NCI-H526 (cell line): ENCODE results near the gene TTLL11.

Source experiments
- DNase-seq, 2 experiments: peaks; one replicate each; lab custom pipeline; 2025; lab: John Stamatoyannopoulos, UW

TTLL11 gene

GRCh38 chr9:121785673-121786542 is 307.2 kb downstream of the TTLL11 start:
- DNase-seq: no peak

- DNase-seq: no peak
These were observed 308.2 kb downstream of the TTLL11 start for GRCh38 chr9:121784731-121785411.

- no peak for DNase-seq
These were observed 309.3 kb downstream of the TTLL11 start for GRCh38 chr9:121783521-121784507.

GRCh38 chr9:121783111-121783510 is 310.0 kb downstream of the TTLL11 start:
- no peak for DNase-seq

DNA sequence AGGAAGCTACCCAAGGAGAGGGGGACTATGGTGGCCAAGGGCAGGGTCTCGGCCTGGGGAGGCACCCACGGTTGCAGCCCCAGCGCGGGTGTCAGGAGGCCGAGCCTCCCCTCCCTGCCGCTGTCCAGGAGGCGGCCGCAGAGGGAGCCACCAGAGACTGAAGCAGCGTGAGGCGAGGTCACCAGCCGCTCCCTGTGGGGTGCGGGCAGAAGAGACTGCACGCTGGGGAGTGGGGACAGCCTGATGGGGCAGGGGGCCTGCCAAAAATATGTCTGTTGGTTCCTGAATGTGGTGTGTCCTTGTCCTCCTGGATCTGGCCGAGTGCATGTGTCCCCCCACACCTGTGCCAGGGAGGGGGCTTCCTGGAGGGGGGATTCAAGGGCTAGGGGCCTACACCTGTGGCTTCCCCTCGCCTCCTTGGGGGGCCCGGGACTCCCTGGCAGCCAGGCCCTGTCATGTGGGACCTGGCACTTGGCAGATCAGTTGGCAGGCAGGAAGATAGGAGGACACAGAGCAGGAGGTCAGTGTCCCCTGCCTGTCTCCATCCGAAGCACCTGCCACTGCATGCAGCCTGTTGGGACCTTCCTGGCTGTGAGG is 310.5 kb downstream of the TTLL11 start:
- DNase-seq: no peak

GRCh38 chr9:121781701-121782464 is 311.2 kb downstream of the TTLL11 start:
- DNase-seq: no peak

GRCh38 chr9:121781145-121781548 is 312.0 kb downstream of the TTLL11 start:
- no peak for DNase-seq

DNA sequence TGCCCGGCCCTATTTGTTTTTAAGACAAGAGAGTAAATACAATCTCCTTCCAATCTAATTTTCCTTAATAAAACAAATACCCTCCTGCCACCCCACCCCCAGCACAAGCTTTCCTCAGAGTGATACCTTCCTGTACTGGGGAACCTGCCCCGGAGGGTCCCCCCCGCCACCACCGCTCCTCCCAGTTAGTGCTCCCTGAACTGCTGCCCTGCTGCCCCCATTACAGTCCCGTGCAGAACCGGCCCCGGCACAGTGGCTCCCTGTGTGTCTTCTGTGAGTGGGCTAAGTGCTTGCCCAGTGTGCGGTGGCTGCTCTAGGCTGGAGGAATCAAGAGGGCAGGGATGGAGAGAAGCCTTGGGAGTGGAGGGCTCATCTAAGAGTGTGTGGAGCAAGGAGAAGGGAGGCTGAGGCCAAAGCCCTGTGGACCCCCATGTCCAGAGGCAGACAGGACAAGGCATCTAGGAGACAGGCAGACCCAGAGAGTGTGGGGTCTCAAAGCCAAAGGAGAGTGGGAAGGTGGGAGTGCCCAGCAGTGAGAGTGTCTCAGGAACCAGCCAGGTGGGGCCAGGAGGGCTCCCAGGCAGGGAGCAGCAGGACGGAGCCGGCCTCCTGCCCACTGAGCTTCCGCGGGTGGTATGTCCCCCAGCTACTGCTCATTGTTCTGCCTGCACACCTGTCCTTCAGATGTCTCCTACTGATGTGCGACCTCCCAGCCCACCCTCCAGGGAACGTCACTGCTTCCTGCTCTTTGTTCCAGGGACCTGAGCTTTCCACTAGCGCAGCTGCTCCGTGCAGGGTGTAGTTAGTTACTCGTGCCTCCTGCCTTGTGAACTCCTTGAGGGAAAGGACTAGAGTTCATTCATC is 312.7 kb downstream of the TTLL11 start:
- no peak for DNase-seq

- DNase-seq: no peak
These were observed 313.6 kb downstream of the TTLL11 start for GRCh38 chr9:121779381-121780117.

DNA sequence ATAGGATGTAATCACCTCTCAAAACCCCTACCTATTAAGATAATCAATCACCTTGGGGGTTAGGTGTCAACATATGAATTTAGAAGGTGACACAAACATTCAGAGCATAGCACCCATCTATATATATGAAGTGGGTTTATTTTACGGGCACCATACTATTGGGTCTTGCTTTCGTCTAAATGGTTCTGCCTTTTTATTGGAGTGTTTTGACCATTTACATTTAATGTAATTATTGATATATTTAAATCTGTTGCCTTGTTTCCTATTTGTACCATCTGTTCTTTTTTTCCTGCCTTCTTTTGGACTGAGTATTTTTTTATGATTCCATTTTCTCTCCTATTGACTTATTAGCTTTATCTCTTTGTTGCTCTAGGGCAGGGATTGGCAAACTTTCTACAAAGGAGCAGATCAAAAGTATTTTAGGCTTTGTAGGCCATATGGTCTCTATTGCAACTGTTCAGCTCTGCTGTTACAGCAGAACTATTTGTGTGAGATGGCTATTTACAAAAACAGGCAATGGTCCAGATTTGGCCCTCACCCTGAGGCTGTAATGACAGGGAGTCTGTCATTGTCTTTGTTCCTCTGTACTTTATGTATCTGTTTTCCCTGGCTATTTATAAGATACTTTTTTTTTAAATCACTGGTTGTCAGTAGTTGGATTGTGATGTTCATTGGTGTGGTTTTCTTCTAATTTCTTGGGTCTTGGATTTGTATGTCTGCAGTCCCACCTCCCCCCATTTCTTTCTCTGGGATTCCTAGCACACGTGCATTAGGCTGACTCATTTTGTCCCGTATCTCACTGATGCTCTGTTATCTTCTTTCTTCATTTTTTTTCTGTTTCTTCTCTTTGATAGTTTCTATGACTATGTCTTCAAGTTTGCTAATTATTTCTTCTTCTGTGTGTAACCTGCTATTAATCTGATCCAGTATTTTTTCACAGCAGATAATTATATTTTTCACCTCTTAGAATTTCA is 314.6 kb downstream of the TTLL11 start:
- DNase-seq: no peak

GRCh38 chr9:121776739-121777637 is 316.1 kb downstream of the TTLL11 start:
- DNase-seq: peak; percentile 38 to 63

DNA sequence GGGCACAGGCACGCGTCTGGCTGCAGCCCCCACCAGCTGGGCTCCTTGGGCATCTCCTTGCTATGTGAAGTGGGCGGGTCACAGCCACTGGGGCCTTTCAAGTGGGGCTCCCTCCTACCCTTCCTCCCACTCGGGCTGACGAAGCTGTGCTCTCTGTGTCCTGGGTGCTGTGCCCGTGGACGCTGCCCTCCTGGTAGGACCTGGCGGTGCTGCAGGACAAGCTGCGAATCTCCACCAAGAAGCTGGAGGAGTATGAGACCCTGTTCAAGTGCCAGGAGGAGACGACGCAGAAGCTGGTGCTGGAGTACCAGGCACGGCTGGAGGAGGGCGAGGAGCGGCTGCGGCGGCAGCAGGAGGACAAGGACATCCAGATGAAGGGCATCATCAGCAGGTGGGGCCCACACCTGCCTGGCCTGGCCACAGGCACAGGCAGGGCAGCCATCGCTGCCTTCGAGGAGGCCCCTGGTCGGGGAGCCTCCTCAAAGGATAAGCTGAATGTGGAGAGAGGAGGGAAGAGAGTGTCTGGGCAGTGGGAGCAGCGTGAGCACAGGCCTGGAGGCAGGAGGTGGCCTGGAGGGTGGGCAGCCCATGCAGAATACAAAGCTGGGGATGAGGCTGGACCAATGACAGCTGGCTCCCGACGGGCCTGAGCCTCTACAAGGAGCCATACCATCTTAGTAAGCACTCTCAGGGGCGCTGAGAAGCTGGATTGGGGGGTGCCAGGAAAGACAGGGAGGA is 316.9 kb downstream of the TTLL11 start:
- DNase-seq: no peak

GRCh38 chr9:121774715-121775613 is 318.1 kb downstream of the TTLL11 start:
- DNase-seq: no peak

DNA sequence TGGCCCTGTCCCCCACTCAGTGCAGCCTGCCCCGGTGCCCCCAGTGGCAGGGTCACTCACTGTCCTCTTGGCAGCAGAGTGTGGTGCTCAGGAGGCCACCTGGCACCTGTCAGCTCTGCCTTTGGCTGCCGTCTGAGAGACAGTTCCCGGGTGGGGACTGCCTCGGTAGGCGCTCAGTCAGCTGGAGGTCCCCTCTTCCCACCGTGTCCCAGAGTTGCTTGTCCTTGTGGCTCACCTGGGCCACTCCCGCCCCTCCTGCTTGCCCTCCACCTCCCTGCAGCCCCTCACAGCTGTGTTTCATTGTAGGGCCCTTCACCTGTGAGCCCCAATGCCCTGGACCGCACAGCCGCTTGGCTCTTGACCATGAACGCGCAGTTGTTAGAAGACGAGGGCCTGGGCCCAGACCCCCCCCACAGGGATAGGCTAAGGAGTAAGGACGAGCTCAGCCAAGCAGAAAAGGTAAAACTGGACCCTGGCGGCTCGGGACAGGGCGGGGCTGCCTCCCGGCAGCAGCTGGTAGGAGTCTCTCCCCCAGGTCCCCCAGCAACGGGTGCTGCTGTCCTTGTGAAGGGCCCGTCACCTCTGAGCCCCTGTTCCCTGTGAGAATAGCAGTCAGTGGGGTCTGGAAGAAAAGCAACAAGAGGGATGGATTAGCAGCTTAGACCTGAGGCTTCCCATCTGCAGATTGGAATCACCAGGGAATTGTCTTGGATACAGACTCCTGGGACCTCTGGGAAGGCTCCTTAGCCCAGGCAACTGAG is 319.0 kb downstream of the TTLL11 start:
- no peak for DNase-seq
